H1 (cell line): ENCODE measurements around the gene SENP1. TPM values are rescaled to one million over a fixed set of nuclear protein-coding genes. Genes with fewer than 3 reads are reported as not detected.

Experiments used
- BCL11A ChIP-seq, 2 experiments: IDR thresholded peaks; one replicate each; pipeline ENCODE4 v1.6.1; 2011; ENCODE audit warnings: low read depth in 2 of 2, low read length in 2 of 2, mild to moderate bottlenecking in 2 of 2
- CBX8 ChIP-seq: fragments of 300-800, 300-1000 bp; sonication (generic); IDR thresholded peaks from 2 replicates; pipeline ENCODE4 v1.7.1; 2016; ENCODE audit warnings: low read depth, low read length, borderline replicate concordance
- FOSL1 ChIP-seq: IDR thresholded peaks from 2 replicates; pipeline ENCODE4 v1.6.1; 2011; ENCODE audit warnings: mild to moderate bottlenecking, low read depth, low read length, moderate library complexity; ENCODE audit not compliant: insufficient read depth
- NRF1 ChIP-seq: IDR thresholded peaks from 2 replicates; pipeline ENCODE4 v1.6.1; 2011; ENCODE audit warnings: mild to moderate bottlenecking, low read depth, low read length, improper control_type of control experiment
- POLR2AphosphoS5 ChIP-seq: IDR thresholded peaks from 2 replicates; pipeline ENCODE4 v1.6.1; 2011; ENCODE audit warnings: low read depth, low read length
- SIX5 ChIP-seq: IDR thresholded peaks from 2 replicates; pipeline ENCODE4 v1.6.1; 2011; ENCODE audit warnings: mild to moderate bottlenecking, low read depth, low read length
- ZNF274 ChIP-seq: IDR thresholded peaks from 2 replicates; pipeline ENCODE4 v1.7.0; 2012; ENCODE audit warnings: low read length, borderline replicate concordance; ENCODE audit errors: extremely low read depth
- polyA plus RNA-seq, 7 experiments: library from polyadenylated mRNA; depleted of rRNA in 3 of 7; stranded (reverse) in 5 of 7; unstranded in 2 of 7; fragments of >200 nt in 5 of 7; fragments of 200-250 nt in 2 of 7; gene quantifications; 1 replicate in 5 of 7; 2 replicates in 1 of 7; 4 replicates in 1 of 7; pipeline versions ENCODE4 v1.2.1 to v1.2.3, GENCODE V29; 2011 to 2013; ENCODE audit warnings: missing spikeins in 2 of 7, mixed read lengths in 2 of 7
- total RNA-seq: library from RNA; stranded (reverse); fragmentation: NEBNext Ultra II Directional; extraction: Animal tissue kit (Norgen Biotek cat#: 25700); gene quantifications from 2 replicates; pipeline ENCODE4 v1.2.1, GENCODE V29; 2021

The SENP1 gene
- total and polyA plus RNA-seq, 2 of the 8 experiments (the other 6 are each of a cell fraction or from before 2014, with no cell fraction given) = 14.2 to 31.5 TPM

GRCh38 chr12:48044396-48044795 is 61.5 kb downstream of the SENP1 start (continued):
- TF ChIP-seq ZNF274 = no peak
- TF ChIP-seq CBX8 = no peak
- no peak for TF ChIP-seq POLR2AphosphoS5
- TF ChIP-seq FOSL1 = no peak
- TF ChIP-seq NRF1 = no peak
- no peak for TF ChIP-seq BCL11A (IDR thresholded peaks at IDR 0.05; ENCODE audit: low read depth in 2 of 2, low read length in 2 of 2)
- TF ChIP-seq SIX5 = no peak
